Vagina (tissue), 2 donors: Measurements from ENCODE around the gene GSX2.

ENCODE experiments used
- POLR2A ChIP-seq, 2 donors: fragments of 450-650 bp; IDR thresholded peaks; one replicate each; pipeline ENCODE4 v1.6.1; 2017; ENCODE audit warnings: antibody characterized with exemption in 2 of 2, mild to moderate bottlenecking in 2 of 2, moderate library complexity in 2 of 2
- POLR2AphosphoS5 ChIP-seq, 2 donors: sonication (generic); formaldehyde crosslinking; IDR thresholded peaks; one replicate each; pipeline ENCODE4 v1.9.0; 2017; ENCODE audit warnings: antibody characterized with exemption in 2 of 2, mild to moderate bottlenecking in 2 of 2, low read depth in 1 of 2; ENCODE audit not compliant: insufficient read depth in 1 of 2
- TF ChIP-seq, protein P1 (sequence below), 3 experiments: fragments of 450-650 bp in 2 of 3; fragments of 200-600 bp in 1 of 3; sonication (generic) in 1 of 3; IDR thresholded peaks; one replicate each; pipeline ENCODE4 v1.5.1; 2017 to 2019; ENCODE audit warnings: antibody characterized with exemption in 3 of 3, mild to moderate bottlenecking in 2 of 3, moderate library complexity in 2 of 3

GRCh38 chr4:54063229-54063628, 36.7 kb upstream of the GSX2 start:
- no peak for TF ChIP-seq POLR2A (IDR thresholded peaks at IDR 0.05)
- TF ChIP-seq, protein P1, sequence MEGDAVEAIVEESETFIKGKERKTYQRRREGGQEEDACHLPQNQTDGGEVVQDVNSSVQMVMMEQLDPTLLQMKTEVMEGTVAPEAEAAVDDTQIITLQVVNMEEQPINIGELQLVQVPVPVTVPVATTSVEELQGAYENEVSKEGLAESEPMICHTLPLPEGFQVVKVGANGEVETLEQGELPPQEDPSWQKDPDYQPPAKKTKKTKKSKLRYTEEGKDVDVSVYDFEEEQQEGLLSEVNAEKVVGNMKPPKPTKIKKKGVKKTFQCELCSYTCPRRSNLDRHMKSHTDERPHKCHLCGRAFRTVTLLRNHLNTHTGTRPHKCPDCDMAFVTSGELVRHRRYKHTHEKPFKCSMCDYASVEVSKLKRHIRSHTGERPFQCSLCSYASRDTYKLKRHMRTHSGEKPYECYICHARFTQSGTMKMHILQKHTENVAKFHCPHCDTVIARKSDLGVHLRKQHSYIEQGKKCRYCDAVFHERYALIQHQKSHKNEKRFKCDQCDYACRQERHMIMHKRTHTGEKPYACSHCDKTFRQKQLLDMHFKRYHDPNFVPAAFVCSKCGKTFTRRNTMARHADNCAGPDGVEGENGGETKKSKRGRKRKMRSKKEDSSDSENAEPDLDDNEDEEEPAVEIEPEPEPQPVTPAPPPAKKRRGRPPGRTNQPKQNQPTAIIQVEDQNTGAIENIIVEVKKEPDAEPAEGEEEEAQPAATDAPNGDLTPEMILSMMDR (IDR thresholded peaks at IDR 0.05) = no peak
- TF ChIP-seq POLR2AphosphoS5 (IDR thresholded peaks at IDR 0.05; ENCODE audit: insufficient read depth in 1 of 2, low read depth in 1 of 2) = peak in 1 of 2 donors; percentile 32
